ENCODE measurements around the gene P2RX4. TPM values are rescaled to one million over a fixed set of nuclear protein-coding genes. Genes with fewer than 3 reads are reported as not detected.
A peak's percentile ranks its signal among the peaks of the same experiment; 100 is the strongest.

The P2RX4 gene
- total RNA-seq, 1 donor from 2014 or later, result 55.8 TPM

GRCh38 chr12:121218588-121219352, 8.8 kb downstream of the P2RX4 start:
- Histone ChIP-seq H3K36me3 (peaks cover 19% of the 10 kb centered on the region), H3K4me1 (peaks cover 20% of the 10 kb centered on the region), H3K9me3 (no peaks in the 10 kb centered on the region), H3K4me3 (no peak overlapping the region), H3K27ac (no peak overlapping the region), H3K27me3 (no peaks in the 10 kb centered on the region)
- ATAC-seq (no peak), DNase-seq (no peak)
- intact Hi-C loops (cut with DNase I), result no loop called here
- TF ChIP-seq CTCF (IDR thresholded peaks at IDR 0.05), result no peak

GRCh38 chr12:121219353-121219986, 9.5 kb downstream of the P2RX4 start:
- peaks cover 25% of the 10 kb centered on the region for H3K36me3 ChIP-seq
- intact Hi-C loops (cut with DNase I), result no loop called here
- no peak overlapping the region for H3K4me3 ChIP-seq
- H3K27me3 ChIP-seq, result no peaks in the 10 kb centered on the region
- no peak overlapping the region for H3K27ac ChIP-seq
- no peak for TF ChIP-seq CTCF (IDR thresholded peaks at IDR 0.05)
- H3K4me1 ChIP-seq, result peaks cover 13% of the 10 kb centered on the region
- no peaks in the 10 kb centered on the region for H3K9me3 ChIP-seq
- ATAC-seq (no peak), DNase-seq (no peak)

GRCh38 chr12:121222847-121223246, 12.9 kb downstream of the P2RX4 start:
- no peaks in the 10 kb centered on the region for H3K9me3 ChIP-seq
- H3K27me3 ChIP-seq, result no peaks in the 10 kb centered on the region
- DNase-seq, result no peak
- ATAC-seq, result no peak
- H3K4me1 ChIP-seq, result no peaks in the 10 kb centered on the region
- no peak overlapping the region for H3K4me3 ChIP-seq
- peaks cover 23% of the 10 kb centered on the region for H3K36me3 ChIP-seq
- TF ChIP-seq CTCF (IDR thresholded peaks at IDR 0.05), result no peak
- intact Hi-C loops (cut with DNase I), result no loop called here
- no peak overlapping the region for H3K27ac ChIP-seq

- peak; percentile 7 for TF ChIP-seq CTCF (IDR thresholded peaks at IDR 0.05)
- no peaks in the 10 kb centered on the region for H3K4me1 ChIP-seq
- peaks cover 25% of the 10 kb centered on the region for H3K36me3 ChIP-seq
- H3K9me3 ChIP-seq, result no peaks in the 10 kb centered on the region
- intact Hi-C loops (cut with DNase I), result no loop called here
- no peak overlapping the region for H3K27ac ChIP-seq
- no peaks in the 10 kb centered on the region for H3K27me3 ChIP-seq
- no peak overlapping the region for H3K4me3 ChIP-seq
- DNase-seq (no peak), ATAC-seq (peak; percentile 19)
These were observed 13.7 kb downstream of the P2RX4 start for GRCh38 chr12:121223292-121224285.

GRCh38 chr12:121224591-121224990, 14.7 kb downstream of the P2RX4 start:
- intact Hi-C loops (cut with DNase I), result no loop called here
- no peak for TF ChIP-seq CTCF (IDR thresholded peaks at IDR 0.05)
- H3K4me3 ChIP-seq, result no peak overlapping the region
- no peaks in the 10 kb centered on the region for H3K27me3 ChIP-seq
- no peak overlapping the region for H3K27ac ChIP-seq
- DNase-seq (no peak), ATAC-seq (no peak)
- H3K9me3 ChIP-seq, result no peaks in the 10 kb centered on the region
- peaks cover 33% of the 10 kb centered on the region for H3K36me3 ChIP-seq
- H3K4me1 ChIP-seq, result no peaks in the 10 kb centered on the region
